Raji (cell line): ENCODE measurements around the gene IFITM1.
"Not testable (repeated sequence)": the region's sequence is repeated elsewhere in the genome, so short reads cannot be mapped to it uniquely, and the experiment has no call there.

Experiments
- POLR2A ChIP-seq: IDR thresholded peaks from 2 replicates; pipeline ENCODE4 v1.6.1; 2011; ENCODE audit warnings: low read depth, low read length, control low read depth; ENCODE audit not compliant: insufficient read depth

The IFITM1 gene

DNA sequence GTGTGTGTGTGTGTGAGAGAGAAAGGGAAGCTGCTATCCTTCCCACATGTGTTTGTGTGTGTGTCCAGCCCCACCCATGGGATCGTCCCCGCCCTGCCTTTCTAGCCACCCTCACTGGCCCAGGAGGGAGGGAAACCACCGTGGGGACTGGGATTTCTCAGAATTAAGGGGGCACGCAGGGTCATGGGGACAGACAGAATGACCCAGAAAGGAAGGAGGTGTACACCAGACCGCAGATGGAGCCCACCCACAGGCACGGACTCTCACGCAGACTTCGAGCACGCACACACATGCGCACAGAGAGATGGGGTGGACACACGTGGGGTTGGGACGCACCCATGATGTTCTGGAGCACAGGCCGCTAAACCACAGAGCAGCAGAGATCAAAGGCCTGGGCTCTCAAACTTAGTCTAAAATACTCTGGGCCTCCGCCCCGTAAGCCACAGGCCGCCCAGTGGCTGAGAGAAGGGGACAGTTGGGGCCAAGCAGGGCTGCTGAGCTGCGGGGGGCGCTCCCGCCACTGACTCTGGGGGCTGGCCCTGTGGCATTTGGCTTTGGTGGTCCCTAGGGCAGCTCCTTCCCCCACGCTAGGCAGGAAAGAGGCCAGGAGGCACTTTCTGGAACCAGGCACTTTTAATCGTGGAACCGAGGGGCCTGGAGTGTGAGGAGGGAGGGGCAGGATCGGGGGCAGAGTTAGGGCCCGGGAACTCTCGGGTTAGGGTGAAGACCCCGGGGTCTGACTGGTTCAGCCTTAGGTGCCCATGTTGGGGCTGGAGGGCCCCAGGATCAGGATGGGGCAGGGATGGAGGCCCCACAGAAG, 16.0 kb upstream of the IFITM1 start:
- peak; percentile 24; the same call in 1 of the 2 replicates for TF ChIP-seq POLR2A

DNA sequence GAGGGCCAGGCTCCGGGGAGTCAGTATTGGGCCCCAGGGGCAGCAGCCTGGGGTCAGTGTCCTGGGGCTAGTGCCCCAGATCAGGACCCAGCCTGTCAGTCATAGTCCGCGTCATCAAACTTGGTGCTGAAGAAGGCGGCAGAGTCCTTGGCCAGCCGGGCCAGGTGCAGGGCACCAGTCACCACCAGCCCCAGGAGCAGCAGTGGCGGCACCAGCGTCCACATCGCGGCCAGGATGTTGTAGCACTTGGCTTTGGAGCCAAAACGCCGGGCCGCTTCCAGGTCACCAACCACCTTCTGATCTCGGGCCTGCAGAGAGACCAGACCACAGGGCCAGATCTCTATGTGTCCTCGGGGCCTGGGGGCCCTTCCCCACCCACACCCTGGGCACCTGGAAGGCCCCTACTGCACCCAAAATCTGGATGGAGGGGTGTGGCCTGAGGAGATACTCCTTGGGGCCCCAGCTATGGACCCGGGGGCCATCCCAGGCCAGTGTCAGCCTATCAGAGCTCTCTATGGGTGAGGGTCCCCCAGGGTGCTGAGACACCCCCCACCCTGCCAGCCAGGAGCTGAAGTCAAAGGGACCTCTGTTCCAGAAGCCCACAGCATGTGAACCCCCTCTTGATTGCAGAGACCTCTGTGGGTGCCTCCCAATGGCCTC, 15.3 kb upstream of the IFITM1 start:
- peak; percentile 14; the same call in 1 of the 2 replicates for TF ChIP-seq POLR2A

DNA sequence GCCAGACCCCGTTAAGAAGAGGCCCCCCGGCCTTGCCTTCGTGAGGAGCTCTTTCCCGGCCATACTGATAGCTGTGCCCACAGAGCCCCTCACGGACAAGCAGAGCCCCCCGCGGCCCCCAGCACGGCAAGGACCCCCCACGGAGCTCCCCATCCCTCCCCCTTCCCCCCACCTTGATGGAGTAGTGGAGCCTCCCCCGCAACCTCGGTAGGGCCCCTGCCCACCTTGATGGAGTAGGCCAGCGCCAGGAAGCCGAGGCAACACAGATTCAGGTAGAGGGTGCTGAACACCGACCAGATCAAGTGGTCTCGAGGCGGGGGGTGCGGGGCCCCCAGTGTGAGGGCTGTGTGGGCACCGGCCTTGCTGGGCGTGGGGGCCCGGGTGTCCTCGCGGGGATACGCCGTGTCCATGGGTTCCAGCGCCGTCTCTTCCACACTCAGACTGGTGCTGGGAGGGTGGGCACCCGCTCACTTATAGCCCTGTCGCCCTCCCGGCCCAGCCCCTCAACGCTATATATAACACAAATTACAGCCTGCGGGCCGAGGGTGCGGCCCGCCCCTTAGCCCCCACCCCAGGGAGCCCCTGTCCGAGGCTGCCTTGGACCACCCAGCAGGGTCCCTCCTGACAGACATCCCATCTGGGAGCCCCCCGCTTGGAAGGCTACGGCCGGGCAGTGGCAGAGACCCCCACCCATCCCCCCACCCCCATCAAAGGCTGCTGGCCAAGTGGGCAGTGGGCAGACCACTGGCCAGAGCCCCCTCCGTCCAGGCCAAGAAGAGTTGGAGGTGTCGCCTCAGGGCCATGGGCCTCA, 14.6 kb upstream of the IFITM1 start, which contains the start of gene IFITM5:
Gene IFITM5 (minus strand): TSS at position 446 of the 811 bp plus-strand sequence. CDS start 36 bp downstream, at position 410.
- TF ChIP-seq POLR2A = no peak

DNA sequence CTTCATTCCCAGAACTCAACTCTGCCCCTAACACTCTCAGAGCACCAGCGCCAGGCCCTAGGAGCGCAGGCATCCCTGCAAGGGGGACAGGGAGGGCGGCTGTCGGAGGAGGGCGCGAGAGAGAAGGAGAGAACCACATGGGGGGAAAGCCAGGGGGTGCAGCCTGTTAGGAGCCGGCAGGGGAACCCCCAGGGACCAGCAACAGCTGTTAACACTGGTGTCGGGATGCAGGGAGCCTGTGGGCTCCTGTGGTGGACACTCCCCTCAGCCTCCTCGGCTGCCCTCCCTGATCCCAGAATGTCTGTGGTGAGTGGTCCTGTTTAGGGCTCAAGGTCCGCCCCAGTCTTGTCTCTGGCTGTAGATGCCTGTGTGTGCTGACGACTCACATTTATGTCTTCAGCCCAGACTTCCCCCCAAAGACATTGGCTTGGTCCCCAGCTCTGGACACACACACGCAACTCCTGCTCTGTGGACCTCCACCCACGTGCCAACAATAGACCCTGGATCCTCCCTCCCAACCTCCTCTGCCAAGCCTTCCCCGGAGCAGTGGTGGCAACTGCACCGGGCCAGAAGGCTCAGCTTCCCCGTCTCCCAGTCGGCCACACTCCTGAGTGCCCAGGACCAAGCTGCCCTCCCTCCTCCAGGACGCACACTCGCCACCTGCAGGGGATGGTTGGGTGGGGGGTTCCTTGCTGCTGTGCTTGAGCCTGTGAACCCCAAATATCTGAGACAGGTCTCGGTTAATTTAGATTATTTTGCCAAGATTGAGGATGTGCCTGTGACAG, 13.7 kb upstream of the IFITM1 start:
- no peak for TF ChIP-seq POLR2A

DNA sequence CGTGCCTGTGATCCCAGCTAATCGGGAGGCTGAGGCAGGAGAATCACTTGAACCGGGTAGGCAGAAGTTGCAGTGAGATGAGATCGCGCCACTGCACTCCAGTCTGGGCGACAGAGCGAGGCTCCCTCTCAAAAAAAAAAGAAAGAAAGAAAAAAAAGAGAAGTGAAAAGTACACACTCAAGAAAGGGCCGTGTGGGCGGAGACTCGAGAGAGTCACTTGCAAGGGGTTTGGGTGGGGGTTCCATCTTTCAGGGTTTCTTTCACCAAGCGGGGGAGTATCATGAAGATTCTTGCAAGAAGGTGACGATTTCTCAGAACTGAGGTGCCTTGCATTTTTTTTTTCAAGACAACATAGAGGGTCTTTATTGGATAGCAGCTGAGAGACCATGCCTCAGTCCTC, 10.5 kb upstream of the IFITM1 start:
- no peak for TF ChIP-seq POLR2A

DNA sequence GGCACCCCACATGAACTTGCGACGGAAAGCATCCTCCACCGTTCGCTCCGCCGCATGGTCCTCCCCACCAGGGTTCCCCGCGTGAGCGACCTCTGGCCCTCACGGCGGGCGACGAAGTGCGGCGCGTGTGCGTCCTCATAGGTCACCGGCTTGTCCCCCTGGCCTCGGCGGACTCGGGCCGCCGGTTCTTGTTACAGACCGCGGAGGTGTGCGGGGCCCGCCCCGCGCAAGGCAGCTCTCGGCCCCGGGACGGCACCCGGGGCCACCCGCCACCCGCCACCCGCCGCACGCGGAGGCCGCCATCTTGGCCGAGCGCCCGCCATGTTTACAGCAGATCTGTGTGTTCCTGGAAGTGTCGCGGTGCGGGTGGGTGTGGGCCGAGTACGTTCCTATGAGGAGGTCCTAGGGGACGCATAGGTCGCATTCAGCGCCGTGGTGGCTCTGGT, 9.8 kb upstream of the IFITM1 start:
- TF ChIP-seq POLR2A = no peak

DNA sequence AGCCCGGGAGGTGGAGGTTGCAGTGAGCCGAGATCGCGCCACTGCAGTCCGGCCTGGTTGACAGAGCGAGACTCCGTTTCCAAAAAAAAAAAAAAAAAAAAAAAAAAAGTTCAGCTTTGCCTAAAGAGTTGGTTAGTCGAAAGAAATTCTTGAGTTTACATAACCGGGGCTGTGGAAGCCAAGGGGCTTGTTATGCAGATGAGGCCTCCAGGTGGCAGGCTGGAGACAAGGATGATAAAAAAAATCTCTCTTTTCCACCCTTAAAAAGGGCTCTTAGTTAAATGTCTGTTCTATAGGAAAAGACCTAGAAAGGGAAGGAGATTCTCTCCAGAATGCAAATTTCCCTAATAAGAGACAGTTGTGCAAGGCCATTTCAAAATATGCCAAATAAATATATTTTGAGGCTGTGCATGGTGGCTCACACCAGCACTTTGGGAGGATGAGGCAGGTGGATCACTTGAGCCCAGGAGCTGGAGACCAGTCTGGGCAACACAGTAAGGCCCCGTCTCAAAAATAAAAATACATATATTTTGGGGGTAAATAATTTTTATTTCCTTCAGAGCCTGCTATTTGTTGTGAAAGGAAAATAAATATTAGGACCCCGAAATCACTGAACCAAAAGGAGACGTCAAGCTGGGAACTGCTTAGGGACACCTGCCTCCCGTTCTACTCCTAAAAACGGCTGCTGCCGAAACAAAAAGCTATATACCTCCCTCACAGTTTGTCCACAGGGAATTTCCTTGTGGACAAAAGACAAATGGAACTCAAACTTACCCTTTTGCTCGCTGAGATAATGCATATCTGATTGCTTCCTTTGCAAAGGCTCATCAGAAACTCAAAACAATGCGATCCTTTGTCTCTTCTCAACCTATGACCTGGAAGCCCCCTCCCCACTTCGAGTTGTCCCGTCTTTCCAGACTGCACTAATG, 8.7 kb upstream of the IFITM1 start:
- TF ChIP-seq POLR2A = no peak

DNA sequence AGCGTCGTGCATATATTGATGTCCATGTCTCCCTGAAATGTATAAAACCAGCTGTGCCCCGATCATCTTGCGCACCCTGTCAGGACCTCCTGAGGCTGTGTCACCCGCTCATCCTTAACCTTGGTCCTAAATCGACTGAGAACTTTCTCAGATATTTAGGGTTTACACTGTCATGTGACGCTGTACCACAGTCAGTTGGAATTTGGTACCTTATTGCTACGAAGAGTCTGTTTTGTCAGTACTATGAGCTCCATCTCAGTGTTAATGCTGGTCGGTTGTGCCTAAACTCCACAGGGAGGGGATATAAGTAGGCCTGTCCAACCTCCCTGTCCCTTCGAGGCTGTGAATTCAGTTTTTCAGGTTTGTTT, 8.0 kb upstream of the IFITM1 start:
- no peak for TF ChIP-seq POLR2A

DNA sequence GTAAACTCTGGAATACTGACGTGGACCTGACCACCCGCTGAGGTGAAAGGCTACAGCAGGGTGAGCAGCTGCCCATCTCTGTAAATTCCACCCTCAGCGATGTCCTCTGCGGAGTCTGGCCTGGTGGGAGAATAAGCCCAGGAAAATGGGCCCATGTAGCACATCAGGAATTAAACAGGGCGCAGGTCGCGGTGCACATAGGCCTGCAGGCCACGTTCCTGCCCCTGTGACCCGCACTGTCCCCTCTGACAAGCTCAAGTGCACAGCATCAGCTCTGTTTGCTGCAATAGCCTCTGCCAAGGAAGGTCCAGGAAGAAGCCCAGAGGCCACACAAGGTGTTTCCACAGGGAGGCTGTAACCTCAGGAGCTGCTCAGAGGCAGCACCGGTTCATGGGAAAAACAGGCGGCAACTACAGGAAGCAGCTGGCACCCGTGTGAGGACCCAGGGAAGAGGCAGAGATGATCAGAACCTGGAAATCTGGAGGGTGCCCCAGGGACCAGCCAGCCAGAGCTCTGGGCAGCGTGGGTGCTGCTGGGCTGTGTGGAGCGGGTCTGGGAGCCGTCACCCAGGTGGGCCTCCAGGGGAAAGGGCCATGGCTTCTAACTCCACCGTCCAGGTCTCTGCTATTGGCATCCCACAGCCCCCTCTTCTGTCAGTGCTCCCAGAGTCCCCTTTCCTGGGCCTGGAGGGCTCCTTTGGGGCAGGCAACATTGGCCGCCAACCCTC, 7.0 kb upstream of the IFITM1 start:
- TF ChIP-seq POLR2A = no peak

DNA sequence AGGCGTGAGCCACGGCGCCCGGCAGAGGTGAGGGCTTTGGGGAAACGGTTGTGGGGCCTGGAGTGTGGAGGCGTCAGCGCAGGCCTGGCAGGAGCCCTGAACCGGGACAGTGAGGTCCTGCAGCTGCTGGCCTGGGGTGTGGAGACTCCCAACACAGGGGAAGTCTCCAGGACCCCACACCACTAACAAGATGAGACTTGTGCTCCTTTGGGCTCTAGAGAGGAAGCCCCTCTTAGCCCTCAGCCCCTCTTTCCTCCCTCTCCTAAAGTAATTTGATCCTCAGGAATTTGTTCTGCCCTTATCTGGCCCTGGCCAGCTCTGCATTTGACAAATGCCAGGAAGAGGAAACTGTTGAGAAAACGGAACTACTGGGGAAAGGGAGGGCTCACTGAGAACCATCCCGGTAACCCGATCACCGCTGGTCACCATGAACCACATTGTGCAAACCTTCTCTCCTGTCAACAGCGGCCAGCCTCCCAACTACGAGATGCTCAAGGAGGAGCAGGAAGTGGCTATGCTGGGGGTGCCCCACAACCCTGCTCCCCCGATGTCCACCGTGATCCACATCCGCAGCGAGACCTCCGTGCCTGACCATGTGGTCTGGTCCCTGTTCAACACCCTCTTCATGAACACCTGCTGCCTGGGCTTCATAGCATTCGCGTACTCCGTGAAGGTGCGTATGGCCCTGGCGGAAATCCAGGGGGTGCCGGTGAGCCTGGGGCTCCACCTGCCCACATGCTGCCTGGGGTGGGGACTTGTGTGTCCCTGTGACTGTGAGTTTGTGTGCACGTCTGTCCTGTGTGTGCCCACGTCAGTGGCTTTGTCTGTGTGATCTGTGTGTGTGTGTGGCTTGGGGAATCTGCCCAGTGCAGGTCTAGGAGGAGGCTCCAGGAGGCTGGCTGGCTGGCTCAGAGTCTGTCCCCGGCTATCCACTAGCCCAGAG, 5.8 kb upstream of the IFITM1 start, which contains the start of gene IFITM2:
Gene IFITM2 (plus strand): TSS at position 51 of the 943 bp plus-strand sequence. CDS start 377 bp downstream, at position 428.
- not testable (repeated sequence) for TF ChIP-seq POLR2A

DNA sequence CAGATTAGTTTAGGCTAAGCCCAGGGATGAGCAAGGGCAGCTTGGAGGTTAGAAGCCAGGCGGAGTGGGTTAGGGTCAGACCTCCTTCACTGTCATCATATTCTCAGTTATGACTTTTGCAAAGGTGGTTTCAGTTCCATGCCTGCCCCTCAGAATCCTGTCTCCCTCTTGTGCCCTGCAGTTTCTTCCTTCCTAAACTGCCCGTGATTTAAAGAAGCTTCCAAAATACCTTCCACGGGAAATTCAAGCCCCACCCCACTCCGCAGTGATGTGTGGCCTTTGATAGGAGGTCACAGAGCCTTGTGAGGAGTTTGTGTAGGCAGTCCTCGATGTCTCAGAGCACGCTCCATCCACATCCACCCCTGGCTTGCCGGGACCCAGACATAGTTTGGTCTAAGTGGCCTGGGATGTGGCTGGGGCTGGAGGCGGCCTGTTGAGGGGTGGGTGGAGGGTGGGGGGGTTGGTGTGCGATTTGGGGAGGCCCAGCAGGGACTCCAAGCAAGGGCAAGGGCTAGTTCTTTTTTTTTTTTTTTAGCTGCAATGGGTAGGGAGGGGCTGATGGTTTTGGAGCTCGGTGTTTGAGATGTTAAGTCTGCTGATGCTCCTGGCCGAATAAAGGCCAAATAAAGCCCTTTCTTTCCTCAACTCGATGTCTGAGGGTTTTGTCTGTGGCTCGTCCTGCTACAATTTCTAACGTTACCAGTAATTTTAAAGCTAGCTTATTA, 1.6 kb upstream of the IFITM1 start:
- no peak for TF ChIP-seq POLR2A
